Measurements from ENCODE around the gene FST. TPM values are rescaled to one million over a fixed set of nuclear protein-coding genes. Genes with fewer than 3 reads are reported as not detected.

The FST gene
- total RNA-seq, 6 donors from 2014 or later = 1.7 to 9.4 (median 3.8) TPM

DNA sequence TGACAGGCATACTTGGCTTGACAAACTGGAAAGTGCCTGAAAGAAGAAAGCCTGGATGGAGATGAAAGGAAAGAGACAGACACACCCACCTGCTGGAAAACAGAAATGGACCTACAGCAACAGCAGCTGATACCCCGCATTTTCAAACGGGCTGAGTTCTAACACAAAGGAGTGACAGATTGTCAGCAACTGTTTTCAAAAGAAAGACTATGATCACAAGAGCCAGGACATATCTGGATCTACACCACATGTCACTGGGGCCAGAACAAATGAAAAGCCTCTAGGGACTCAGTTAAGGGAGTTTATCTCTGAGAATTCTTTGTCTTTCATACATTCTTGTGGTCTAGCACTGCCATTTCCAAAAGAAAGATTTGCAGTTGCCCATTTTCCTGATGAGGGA is 24.1 kb upstream of the FST start:
- H3K27me3 ChIP-seq = no peaks in the 10 kb centered on the region
- H3K36me3 ChIP-seq = no peaks in the 10 kb centered on the region
- no peak overlapping the region for H3K27ac ChIP-seq
- H3K4me3 ChIP-seq = no peak overlapping the region
- TF ChIP-seq, protein P1, sequence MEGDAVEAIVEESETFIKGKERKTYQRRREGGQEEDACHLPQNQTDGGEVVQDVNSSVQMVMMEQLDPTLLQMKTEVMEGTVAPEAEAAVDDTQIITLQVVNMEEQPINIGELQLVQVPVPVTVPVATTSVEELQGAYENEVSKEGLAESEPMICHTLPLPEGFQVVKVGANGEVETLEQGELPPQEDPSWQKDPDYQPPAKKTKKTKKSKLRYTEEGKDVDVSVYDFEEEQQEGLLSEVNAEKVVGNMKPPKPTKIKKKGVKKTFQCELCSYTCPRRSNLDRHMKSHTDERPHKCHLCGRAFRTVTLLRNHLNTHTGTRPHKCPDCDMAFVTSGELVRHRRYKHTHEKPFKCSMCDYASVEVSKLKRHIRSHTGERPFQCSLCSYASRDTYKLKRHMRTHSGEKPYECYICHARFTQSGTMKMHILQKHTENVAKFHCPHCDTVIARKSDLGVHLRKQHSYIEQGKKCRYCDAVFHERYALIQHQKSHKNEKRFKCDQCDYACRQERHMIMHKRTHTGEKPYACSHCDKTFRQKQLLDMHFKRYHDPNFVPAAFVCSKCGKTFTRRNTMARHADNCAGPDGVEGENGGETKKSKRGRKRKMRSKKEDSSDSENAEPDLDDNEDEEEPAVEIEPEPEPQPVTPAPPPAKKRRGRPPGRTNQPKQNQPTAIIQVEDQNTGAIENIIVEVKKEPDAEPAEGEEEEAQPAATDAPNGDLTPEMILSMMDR (IDR thresholded peaks at IDR 0.05) = no peak
- TF ChIP-seq POLR2A (IDR thresholded peaks at IDR 0.05) (no peak), POLR2AphosphoS5 (IDR thresholded peaks at IDR 0.05) (no peak), EP300 (IDR thresholded peaks at IDR 0.05) (no peak)
- no peaks in the 10 kb centered on the region for H3K4me1 ChIP-seq
- DNase-seq (no peak), ATAC-seq (ENCODE audit: low FRiP score in 2 of 2) (no peak)
- no peaks in the 10 kb centered on the region for H3K9me3 ChIP-seq
- WGBS, 2 donors = 64 to 69% methylated on average over 2 of the region's 2 CpGs

DNA sequence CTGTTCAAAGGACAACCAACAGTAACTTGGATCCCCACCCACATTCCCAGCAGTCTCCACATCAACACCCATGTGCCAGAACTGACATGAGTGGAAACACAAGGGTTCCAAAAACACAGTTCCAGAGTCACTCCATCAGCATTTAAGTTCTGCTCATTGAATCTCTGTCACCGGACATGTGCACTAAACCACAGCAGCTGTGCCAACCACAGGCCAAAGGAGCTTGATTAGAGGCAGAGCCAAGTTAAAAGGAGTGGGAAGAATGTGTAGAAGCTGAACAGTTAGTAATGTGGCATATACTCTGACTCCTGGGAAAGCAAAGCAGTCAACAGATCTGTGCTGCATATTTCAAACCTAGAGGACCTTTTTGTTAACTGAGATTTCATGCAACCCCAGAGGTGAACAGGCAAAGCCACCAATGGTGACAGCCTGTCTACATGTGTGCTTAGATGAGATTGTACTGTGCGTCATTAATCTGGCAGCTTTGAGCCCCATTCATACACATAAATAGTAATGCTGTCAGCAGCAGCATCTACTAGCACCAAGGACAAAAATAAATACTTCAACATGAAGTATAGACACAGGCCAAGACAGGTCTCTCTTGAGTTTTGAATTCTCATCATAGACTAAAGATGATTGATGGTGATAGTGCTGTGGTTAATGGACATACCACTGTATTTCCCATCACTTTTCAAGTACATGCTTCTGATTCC is 16.4 kb upstream of the FST start:
- no peaks in the 10 kb centered on the region for H3K9me3 ChIP-seq
- TF ChIP-seq POLR2A (IDR thresholded peaks at IDR 0.05) (no peak), POLR2AphosphoS5 (IDR thresholded peaks at IDR 0.05) (no peak), EP300 (IDR thresholded peaks at IDR 0.05) (no peak)
- TF ChIP-seq, protein P1 (IDR thresholded peaks at IDR 0.05) = no peak
- no peaks in the 10 kb centered on the region for H3K27me3 ChIP-seq
- DNase-seq (no peak), ATAC-seq (ENCODE audit: low FRiP score in 2 of 2) (no peak)
- H3K4me3 ChIP-seq = no peak overlapping the region
- H3K4me1 ChIP-seq = no peaks in the 10 kb centered on the region
- H3K36me3 ChIP-seq = no peaks in the 10 kb centered on the region
- no peak overlapping the region for H3K27ac ChIP-seq
- 69 to 80% methylated on average over 2 of the region's 2 CpGs for WGBS, 2 donors

DNA sequence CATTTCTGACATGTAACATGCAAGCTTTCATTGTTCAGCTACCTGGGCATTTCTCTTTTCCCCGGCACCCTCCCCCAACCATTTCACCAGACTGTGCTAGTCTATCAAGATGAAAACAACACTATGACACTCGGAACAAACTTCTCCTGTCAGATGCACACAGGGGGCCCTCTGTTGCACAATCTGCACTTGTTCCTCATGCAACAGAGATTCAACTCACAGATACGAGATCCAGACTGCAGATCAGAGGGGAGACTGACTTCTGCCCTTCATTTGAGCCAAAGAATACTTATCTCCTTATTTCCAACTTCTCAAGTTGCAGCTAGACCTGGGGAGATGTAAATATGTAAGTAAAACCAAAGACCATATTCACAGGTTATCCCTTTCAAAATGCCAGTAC is 15.7 kb upstream of the FST start:
- TF ChIP-seq POLR2A (IDR thresholded peaks at IDR 0.05) (no peak), POLR2AphosphoS5 (IDR thresholded peaks at IDR 0.05) (no peak), EP300 (IDR thresholded peaks at IDR 0.05) (no peak)
- TF ChIP-seq, protein P1 (IDR thresholded peaks at IDR 0.05) = no peak
- H3K4me3 ChIP-seq = no peak overlapping the region
- WGBS, 2 donors = 55 to 61% methylated on average over 3 of the region's 3 CpGs
- H3K4me1 ChIP-seq = no peaks in the 10 kb centered on the region
- H3K9me3 ChIP-seq = no peaks in the 10 kb centered on the region
- ATAC-seq (ENCODE audit: low FRiP score in 2 of 2) (no peak), DNase-seq (no peak)
- no peaks in the 10 kb centered on the region for H3K36me3 ChIP-seq
- H3K27me3 ChIP-seq = no peaks in the 10 kb centered on the region
- H3K27ac ChIP-seq = no peak overlapping the region

DNA sequence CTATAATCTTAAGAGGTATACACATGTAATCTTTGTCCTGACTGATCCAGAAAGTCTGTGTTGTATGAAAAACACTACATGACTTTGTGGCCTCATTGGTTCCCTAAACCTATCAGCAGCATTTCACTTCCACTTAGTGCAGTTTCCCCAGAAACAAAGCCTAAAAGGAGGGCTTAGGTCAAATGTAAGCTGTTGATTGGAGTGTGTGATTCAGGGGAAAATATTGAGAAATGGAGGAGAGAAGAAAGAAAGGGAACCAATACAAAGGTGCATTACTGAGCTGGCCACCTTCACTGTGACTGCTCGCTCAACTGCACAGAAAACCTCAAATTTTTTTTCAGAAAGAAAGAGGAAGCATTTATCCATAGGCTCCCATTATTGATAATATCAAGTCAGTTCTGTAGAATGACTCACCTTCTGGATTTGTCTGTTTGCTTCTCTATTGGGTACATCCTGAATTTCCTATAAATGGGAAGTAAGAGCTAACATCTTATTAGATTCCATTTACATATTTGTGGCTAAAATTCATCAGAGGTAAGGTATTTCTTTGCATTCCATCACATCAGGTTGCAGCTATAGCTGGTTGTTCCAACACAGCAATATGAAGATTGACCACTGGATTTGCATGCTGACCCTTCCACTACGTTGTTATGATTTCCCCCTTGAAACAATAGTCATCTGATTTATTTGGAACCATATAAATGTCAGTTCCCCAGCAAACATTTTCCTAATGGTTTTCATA is 10.3 kb upstream of the FST start:
- ATAC-seq (ENCODE audit: low FRiP score in 2 of 2) (no peak), DNase-seq (no peak)
- Histone ChIP-seq H3K4me3 (no peak overlapping the region), H3K4me1 (no peaks in the 10 kb centered on the region), H3K27me3 (no peaks in the 10 kb centered on the region), H3K9me3 (no peaks in the 10 kb centered on the region), H3K36me3 (no peaks in the 10 kb centered on the region), H3K27ac (no peak overlapping the region)
- TF ChIP-seq, protein P1 (IDR thresholded peaks at IDR 0.05) = no peak
- TF ChIP-seq POLR2A (IDR thresholded peaks at IDR 0.05) (no peak), POLR2AphosphoS5 (IDR thresholded peaks at IDR 0.05) (no peak), EP300 (IDR thresholded peaks at IDR 0.05) (no peak)
- 66 to 72% methylated on average over 2 of the region's 2 CpGs for WGBS, 2 donors
